Kidney (tissue), 14 donors: ENCODE data around the gene MARK4. TPM values are rescaled to one million over a fixed set of nuclear protein-coding genes. Genes with fewer than 3 reads are reported as not detected.

Experiments
- DNase-seq, 5 donors: peaks; one replicate each; pipeline ENCODE4 v3.0.0-alpha.2; 2013 to 2020
- FAIRE-seq: peaks from 2 replicates; lab custom pipeline; 2012; peaks lifted over from hg19 to GRCh38; lab: Jason Lieb, UNC
- H3K27ac ChIP-seq, 2 donors: one replicate each; pipeline ENCODE4 v1.7.0; 2013; ENCODE audit warnings: low read depth in 2 of 2, low read length in 2 of 2, inconsistent platforms in 1 of 2
- H3K27me3 ChIP-seq: one replicate; pipeline ENCODE4 v1.7.1; 2013; ENCODE audit warnings: low read length, inconsistent platforms; ENCODE audit not compliant: control insufficient read depth, insufficient read depth
- H3K36me3 ChIP-seq, 3 donors: one replicate each; pipeline versions ENCODE4 v1.7.0 to v1.7.1; 2013; ENCODE audit warnings: low read length in 3 of 3, control low read depth in 1 of 3, inconsistent platforms in 1 of 3; ENCODE audit not compliant: insufficient read depth in 3 of 3, control insufficient read depth in 2 of 3
- H3K4me1 ChIP-seq, 3 donors: one replicate each; pipeline versions ENCODE4 v1.7.0 to v1.7.1; 2013; ENCODE audit warnings: low read length in 3 of 3, inconsistent platforms in 1 of 3, low read depth in 1 of 3; ENCODE audit not compliant: control insufficient read depth in 2 of 3, insufficient read depth in 2 of 3
- H3K4me3 ChIP-seq, 3 donors: one replicate each; pipeline versions ENCODE4 v1.7.0 to v1.8.1; 2013; ENCODE audit warnings: low read length in 3 of 3, control low read depth in 1 of 3, inconsistent platforms in 1 of 3
- H3K9ac ChIP-seq, 3 donors: one replicate each; pipeline versions ENCODE4 v1.7.0 to v1.7.1; 2013; ENCODE audit warnings: low read length in 3 of 3, control low read depth in 1 of 3, inconsistent platforms in 1 of 3
- H3K9me3 ChIP-seq, 3 donors: one replicate each; pipeline versions ENCODE4 v1.7.0 to v1.7.1; 2013; ENCODE audit warnings: low read length in 3 of 3, control low read depth in 1 of 3, inconsistent platforms in 1 of 3; ENCODE audit not compliant: control insufficient read depth in 2 of 3, insufficient read depth in 1 of 3
- intact Hi-C: fragments of 100-400 bp; cut with DNase I; formaldehyde crosslinking; loops from one replicate; pipeline ENCODE4 v1.11.1; 2022
- polyA plus RNA-seq: library from polyadenylated mRNA; stranded (reverse); fragments of 350-450 nt; fragmentation: Illumina TruSeq; extraction: RNeasy Lipid Tissue Mini Kit (QIAGEN cat#74804); gene quantifications from one replicate; pipeline ENCODE4 v1.2.3, GENCODE V29; 2014; ENCODE audit warnings: low read depth, low replicate concordance; ENCODE audit not compliant: insufficient read depth
- total RNA-seq: library from RNA; stranded (reverse); fragmentation: NEBNext Ultra II Directional; extraction: Animal tissue kit (Norgen Biotek cat#: 25700); gene quantifications from one replicate; pipeline ENCODE4 v1.2.1, GENCODE V29; 2021
- TF ChIP-seq, protein P1 (sequence below): IDR thresholded peaks from 3 replicates; pipeline ENCODE4 v1.5.1; 2012; ENCODE audit warnings: mild to moderate bottlenecking, moderate library complexity, borderline replicate concordance; ENCODE audit not compliant: insufficient read depth; ENCODE audit errors: extremely low read depth
- donor health status: control.
- donor health status: control.
- donor health status: control.
- donor health status: control.
- donor health status: control.
- donor health status: DM: yes; HTN: yes; CAD: no.
- donor health status: Normal renal cell carcinoma (clear cell type).

The MARK4 gene
- total and polyA plus RNA-seq, 2 donors from 2014 or later: 13.6 to 29.7 TPM

- no peak for FAIRE-seq
- H3K36me3 ChIP-seq: no peaks in the 10 kb centered on the region
Measured at GRCh38 chr19:45249261-45250033, 1.6 kb upstream of the MARK4 start.

DNA sequence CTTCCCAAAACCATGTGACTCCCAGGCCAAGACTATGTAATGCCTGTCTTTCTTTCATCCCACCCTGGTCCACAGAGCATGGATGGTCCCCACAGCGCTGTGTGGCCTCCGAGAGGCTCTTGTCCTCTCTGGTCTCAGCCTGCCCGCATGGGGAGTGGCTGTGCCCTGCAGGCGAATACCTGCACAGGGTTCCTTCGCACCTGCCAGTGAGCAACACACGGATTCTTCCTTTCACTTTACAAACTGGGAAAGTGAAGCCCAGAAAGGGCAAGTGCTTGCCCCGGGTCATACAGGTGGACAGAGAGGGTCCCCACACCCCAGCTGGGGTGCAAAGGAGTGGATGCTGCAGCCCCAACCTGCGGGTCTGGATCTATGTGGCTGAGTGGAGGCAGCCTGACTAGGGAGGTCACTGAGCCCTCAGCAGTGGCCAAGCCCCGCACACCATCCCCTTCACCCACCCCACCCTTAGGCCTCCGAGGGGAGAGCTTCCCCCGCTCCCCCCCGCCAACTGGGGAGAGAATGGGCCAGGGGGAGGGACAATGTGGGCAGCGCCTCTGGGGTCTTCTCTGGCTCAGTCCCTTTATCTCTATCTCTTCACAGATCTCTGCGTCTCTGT, 747 bp upstream of the MARK4 start:
- TF ChIP-seq, protein P1, sequence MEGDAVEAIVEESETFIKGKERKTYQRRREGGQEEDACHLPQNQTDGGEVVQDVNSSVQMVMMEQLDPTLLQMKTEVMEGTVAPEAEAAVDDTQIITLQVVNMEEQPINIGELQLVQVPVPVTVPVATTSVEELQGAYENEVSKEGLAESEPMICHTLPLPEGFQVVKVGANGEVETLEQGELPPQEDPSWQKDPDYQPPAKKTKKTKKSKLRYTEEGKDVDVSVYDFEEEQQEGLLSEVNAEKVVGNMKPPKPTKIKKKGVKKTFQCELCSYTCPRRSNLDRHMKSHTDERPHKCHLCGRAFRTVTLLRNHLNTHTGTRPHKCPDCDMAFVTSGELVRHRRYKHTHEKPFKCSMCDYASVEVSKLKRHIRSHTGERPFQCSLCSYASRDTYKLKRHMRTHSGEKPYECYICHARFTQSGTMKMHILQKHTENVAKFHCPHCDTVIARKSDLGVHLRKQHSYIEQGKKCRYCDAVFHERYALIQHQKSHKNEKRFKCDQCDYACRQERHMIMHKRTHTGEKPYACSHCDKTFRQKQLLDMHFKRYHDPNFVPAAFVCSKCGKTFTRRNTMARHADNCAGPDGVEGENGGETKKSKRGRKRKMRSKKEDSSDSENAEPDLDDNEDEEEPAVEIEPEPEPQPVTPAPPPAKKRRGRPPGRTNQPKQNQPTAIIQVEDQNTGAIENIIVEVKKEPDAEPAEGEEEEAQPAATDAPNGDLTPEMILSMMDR: no peak
- Histone ChIP-seq H3K4me3 (peak overlapping the region; percentile 71 to 83 (median 82)), H3K36me3 (no peaks in the 10 kb centered on the region), H3K9ac (peak overlapping the region; percentile 62 to 76 (median 70)), H3K27ac (peak overlapping the region in 1 of 2 donors; percentile 14), H3K27me3 (no peaks in the 10 kb centered on the region), H3K4me1 (peaks cover 0 to 31% (median 14%) of the 10 kb centered on the region in 3 donors), H3K9me3 (no peaks in the 10 kb centered on the region)
- DNase-seq (no peak), FAIRE-seq (no peak)
- intact Hi-C loops: no loop called here

More at GRCh38 chr19:45249261-45250033, 1.6 kb upstream of the MARK4 start:
- H3K4me3 ChIP-seq: no peak overlapping the region
- H3K4me1 ChIP-seq: peaks cover 0 to 29% (median 14%) of the 10 kb centered on the region in 3 donors
- TF ChIP-seq, protein P1: no peak
- H3K27me3 ChIP-seq: no peaks in the 10 kb centered on the region
- H3K27ac ChIP-seq: no peak overlapping the region
- intact Hi-C loops: no loop called here
- H3K9ac ChIP-seq: no peak overlapping the region
- DNase-seq: no peak
- no peaks in the 10 kb centered on the region for H3K9me3 ChIP-seq

DNA sequence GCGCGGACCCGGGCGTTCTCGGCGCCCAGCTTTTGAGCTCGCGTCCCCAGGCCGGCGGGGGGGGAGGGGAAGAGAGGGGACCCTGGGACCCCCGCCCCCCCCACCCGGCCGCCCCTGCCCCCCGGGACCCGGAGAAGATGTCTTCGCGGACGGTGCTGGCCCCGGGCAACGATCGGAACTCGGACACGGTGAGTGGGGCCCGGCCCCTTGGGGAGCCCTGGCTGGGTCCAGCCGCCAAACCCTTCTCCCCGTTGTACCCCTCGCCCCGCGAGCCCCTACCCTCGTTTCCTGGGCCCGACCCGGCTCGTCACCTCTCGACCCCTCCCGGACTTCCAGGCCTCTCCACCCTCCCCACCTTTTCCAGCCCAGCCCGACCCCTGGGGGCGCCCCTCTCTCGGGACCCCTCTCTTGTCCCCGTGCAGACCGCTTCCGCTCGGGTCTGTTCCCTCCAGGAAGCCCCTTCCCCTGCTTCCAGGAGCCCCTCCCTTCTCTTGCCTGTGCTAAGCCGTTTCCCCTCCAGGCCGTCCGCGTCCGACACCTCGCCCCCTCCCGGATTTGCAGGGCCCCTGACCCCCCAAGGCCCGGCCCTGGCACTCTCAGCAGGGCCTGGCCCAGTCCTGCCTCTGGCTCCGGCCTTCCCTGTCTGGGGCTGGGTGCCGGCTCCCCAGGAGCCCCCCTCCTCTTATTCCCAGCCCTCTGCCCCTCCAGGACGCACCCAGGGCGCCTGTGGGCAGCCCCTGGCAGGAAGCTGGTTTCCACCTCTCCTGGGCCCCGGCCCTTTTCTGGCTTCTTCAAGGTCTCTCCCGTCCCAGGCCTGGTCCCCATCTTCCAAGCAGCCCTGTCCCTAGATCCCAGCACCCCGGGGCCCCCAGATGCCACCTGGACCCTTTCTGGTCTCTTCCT, 632 bp downstream of the MARK4 start:
- Histone ChIP-seq H3K4me1 (peaks cover 0 to 31% (median 14%) of the 10 kb centered on the region in 3 donors), H3K9me3 (no peaks in the 10 kb centered on the region), H3K36me3 (no peaks in the 10 kb centered on the region), H3K9ac (peak overlapping the region; percentile 22 to 77 (median 69)), H3K4me3 (peak overlapping the region; percentile 44 to 67 (median 64)), H3K27me3 (no peaks in the 10 kb centered on the region), H3K27ac (peak overlapping the region in 1 of 2 donors; percentile 28)
- intact Hi-C loops: no loop called here
- FAIRE-seq (no peak), DNase-seq (peak; percentile 44 to 80 (median 63))
- TF ChIP-seq, protein P1: no peak
